ENCODE data around the gene PES1.
"Not testable (repeated sequence)": the region's sequence is repeated elsewhere in the genome, so short reads cannot be mapped to it uniquely, and the experiment has no call there.

PES1 gene

DNA sequence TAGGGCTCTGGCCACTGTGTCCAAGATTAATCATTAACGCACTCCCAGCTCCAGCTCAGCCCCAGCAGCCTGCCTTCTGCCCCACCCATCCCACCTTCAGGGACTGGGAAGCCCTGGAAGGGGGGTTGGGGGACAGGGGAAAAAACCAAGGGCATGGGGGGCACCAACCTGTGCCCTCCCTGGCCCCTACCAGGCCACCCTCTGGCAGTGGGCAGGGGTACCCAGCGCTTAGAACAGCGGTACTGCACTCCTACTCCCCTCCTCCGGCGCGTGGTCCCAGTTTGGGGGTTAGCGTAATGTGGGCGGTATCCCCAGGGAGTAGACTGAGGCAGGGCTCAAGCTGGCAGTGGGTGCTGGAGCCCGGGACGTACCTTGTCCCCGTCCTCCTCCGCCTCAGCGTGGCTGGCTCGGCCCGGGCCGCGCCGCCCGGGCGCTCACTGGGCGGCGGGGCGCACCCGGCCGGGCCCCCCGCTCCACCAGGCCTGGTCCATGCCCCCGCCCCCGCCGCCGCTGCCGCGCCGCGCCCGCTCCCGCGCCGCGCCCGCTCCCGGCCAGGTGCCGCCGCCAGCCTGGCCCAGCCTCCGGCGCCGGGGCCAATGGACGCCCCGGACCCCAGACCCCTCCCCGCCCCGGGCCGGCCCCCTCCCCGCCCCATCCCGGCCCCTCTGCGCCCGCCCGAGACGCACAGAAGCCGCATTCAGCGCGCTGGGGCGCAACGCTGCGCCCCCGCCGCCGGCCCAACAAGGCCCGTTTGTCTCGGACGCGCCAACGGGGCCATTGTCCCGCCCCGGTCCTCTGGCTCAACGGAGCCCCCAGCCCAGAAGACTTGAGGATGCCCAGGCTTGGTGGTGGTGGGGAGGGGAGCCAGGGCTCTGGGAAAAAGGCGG is 17.4 kb downstream of the PES1 start, which contains the start of gene GAL3ST1:
Gene GAL3ST1 (minus strand): TSS at position 571 of the 887 bp plus-strand sequence. CDS start 17,273 bp downstream, outside the sequence.
- no peak for DNase-seq

DNA sequence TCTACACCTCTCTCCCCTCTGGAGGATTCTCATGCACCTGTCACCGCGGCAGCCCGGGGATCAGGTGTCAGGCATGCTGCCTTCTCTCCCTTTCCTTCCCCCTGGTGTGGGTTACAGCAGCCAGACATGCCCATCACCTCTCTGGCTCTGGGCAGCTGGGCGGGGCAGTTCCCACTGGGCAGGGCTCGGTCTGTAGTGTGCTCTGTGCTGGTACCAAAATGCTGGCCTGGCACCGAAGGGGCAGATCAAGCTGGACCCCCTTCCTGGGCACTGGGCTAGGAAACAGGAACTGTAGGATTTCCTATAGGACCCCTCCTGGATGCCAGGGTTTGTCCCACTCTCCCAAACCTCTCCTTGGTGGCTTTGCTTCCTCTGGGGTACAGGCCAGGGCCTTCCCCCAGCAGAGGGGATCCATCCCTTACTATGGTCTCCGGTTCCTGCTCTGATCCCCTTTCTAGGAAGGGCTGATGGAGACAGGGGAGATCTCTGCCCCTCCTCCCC is 18.1 kb downstream of the PES1 start:
- DNase-seq: no peak

DNA sequence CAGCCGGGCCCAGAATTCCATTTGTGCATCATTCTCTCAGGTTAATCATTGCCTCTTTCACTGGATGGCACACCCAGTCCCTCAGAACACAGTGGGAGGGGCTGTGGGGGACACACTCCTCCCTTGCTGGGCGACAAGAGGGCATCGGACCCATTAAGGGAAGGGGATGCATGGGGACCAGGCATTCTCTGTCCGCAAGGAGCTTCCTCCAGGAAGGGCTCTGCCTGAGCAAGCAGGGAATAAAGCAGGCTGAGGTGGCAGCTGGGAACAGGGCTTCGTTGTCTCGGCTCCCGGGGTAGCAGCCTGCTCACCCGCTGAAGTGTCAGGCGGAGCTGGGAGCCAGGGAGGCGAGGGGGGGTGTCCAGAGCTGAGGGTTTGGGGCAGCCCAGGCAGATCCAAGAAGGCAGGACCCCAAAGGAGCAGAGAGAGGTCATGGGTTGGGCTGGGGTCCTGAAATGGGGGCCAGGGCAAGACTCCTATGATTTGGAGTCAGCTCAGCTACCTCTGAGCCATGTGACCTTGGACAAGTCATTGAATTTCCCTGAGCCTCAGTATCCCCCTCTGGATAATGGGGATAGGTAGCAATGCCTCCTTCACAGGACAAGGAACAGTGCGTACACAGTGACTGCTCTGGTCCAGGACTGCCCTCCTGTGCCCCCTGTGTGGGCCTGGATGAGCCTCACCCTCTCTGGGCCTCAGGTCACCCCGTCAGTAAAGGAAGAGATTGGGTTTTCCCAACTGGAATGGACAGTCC is 18.7 kb downstream of the PES1 start:
- no peak for DNase-seq

GRCh38 chr22:30572210-30572609 is 19.5 kb downstream of the PES1 start:
- no peak for DNase-seq

DNA sequence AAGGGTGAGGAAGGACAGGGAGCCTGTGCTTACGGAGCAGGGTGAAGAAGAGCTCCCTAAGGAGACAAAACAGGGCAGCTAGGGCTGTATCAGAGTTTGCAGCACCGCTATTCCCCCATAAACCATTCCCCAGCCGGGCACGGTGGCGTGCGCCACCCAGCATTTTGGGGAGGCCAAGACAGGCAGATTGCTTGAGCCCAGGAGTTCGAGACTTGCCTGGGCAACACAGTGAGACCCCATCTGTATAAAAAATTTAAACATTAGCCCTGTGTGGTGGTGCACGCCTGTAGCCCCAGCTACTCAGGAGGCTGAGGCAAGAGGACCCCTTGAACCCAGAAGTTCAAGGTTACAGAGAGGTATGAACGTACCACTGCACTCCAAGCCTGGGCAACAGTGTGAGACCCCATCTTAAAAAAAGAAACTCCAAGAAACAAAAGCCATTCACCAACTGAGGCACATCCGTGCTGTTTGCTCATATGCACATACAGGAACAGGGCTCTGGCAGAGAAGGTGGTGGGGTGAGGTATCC is 22.0 kb downstream of the PES1 start:
- no peak for DNase-seq

- no peak for DNase-seq
Observed at GRCh38 chr22:30568137-30568805, 23.4 kb downstream of the PES1 start.

DNA sequence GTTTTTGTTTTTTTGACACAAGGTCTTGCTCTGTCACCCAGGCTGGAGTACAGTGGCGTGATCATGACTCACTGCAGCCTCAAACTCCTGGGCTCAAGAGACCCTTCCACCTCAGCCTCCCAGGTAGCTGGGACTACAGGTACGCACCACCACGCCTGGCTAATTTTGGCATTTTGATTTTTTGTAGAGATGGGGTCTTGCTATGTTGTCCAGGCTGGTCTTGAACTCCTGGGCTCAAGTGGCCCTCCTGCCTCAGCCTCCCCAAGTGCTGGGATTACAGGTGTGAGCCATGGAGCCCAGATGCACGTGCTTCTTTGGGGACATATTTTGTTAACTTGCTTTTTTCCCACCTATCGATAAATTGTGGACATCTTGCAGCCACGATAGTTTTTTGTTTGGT is 24.4 kb downstream of the PES1 start:
- not testable (repeated sequence) for DNase-seq

DNA sequence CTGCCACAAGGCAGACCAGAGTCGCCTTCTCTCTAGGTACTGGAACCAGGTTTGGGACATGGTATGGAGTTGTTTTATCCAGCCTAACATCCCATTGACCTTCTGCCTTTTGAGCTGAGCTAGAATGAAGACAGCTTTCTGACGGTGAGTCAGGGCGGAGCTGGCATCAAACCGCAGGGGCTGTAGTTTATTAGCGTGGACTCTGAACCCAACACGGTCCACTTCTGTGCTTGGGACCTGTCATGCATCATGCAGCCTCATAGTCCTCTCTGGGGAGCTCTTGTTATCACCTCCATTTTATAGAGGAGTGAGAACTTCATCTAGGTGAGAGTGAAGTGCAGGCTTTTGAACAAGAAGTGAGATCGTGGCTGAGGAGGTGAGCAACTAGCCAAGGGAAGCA is 25.6 kb downstream of the PES1 start:
- DNase-seq: no peak

- no peak for DNase-seq
Observed at GRCh38 chr22:30565341-30565740, 26.4 kb downstream of the PES1 start.

- DNase-seq: no peak
Observed at GRCh38 chr22:30564761-30565119, 27.0 kb downstream of the PES1 start.

GRCh38 chr22:30564045-30564760 is 27.5 kb downstream of the PES1 start:
- DNase-seq: no peak

DNA sequence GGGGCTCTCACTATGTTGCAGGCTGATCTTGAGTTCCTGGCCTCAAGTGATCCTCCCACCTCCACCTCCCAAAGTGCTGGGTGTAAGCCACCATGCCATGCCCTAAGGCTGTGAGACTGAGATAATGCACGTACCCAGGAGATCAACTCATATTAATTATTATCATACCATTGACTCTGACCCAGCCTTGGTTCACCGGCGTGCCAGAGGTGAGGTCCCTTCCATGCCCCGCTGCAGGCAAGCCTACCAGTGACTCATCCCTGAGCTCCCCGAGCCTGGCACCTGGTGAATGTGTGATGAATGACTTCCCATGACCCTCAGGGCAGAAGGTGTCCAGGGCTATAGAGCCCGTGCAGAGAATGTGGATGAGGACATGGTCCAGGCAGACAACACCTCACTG is 29.3 kb downstream of the PES1 start:
- no peak for DNase-seq

DNA sequence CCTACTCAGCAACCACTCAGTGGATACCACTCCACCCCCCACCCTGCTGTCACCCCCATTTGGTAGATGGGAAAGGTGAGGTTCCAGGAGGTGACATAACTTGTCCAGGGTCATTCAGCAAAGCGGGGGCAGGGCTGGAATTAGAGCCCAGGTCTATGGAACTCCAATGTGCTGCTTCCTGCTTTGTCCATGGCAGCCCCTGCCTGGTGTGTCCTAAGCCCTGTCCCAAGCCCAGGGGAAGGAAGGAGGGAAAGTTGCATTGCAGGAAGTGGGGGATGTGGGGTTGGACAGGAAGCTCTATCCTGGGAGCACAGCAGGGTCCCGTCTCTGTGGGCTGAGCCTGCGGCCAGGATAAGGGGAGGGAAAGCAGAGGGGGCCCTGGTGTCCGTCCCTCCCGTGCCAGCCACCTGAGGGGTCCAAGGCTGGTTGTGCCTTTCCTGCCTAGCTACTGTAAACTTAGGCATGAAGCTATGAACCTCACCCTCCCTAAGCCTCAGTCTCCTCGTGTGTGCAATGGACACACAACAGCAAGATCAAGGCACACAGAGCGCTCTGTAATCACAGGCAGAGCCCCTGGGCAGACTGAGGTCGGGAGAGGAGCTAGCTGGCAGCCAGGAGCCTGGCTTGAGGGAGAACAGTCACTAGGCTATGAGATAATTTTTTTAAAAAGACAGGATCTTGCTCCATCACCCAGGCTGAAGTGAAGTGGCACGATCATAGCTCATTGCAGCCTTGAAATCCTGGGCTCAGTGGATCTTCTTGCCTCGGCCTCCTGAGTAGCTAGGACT is 30.1 kb downstream of the PES1 start:
- no peak for DNase-seq

DNA sequence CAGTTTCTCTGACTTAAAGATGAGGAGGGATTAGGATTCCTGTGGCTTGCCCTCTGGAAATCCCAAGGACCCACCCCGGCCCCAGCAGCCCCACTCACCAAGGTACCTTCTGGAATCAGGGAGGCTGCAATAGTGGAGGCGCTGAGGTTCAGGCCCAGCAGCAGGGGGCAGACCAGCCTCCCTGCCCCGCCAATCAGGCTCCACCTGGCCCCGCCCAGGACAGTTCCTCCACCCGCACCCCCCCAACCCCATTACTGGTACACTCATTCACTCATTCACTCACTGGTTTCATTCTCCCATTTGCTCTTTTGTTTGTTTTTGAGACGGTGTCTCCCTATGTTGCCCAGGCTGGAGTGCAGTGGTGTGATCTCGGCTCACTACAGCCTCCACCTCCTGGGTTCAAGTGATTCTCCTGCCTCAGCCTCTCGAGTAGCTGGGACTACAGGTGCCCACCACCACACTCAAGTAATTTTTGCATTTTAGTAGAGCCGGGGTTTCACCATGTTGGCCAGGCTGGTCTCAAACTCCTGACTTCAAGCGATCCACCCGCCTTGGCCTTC is 31.0 kb downstream of the PES1 start:
- DNase-seq: peak; percentile 3

DNA sequence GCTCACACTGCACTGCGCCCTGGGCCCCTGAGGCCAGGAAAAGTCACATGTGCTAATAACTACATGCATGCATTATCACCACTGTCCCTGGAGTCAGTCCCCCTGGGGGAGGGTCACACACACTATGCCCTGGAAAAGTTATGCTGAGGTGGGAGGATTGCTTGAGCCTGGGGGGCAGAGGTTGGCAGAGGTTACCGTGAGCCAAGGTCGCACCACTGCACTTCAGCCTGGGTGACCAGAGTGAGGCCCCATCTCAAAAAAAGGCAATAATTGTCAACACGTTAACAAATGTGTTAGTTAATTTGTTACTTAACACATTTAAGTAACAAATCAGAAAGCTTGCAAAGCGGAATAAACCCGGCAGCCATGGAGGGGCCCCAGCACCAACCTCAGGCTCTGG is 31.8 kb downstream of the PES1 start:
- DNase-seq: no peak

DNA sequence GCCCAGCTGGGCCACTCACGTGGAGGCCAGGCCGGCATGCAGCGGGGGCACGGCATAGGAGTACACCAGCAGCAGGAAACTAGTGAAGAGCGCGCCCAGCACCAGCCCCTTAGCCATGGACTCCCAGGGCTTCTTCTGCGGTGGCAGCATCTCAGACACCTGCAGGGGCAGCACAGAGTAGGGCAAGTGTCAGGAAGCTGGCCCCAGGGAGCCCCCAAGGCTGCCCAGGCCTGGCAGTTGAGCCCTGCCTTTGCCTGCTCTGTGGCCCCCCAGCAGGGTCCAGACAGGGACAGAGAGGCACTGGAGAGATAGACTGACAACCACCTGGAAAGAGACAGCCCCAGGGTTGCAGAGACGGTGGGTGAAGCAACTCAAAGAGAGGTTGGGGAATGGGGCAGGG is 34.5 kb downstream of the PES1 start:
- DNase-seq: no peak

DNA sequence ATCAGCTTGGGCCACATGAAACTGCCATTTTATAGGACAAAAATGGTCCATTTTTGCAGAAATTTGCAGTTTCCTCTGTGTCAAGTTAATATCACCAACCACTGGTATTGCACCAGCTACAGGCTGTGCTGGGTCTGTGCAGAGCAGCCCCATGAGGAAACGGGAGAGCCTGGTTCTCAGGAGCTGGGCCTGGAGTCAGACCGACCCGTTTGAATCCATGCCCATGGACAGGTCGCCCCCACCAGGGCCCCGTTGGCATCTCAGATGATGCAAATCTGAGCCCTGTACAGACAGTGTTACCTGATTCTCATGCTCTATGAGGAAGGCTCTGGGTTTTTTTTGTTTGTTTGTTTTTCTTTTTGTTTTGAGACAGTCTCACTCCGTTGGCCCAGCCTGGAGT is 35.3 kb downstream of the PES1 start:
- DNase-seq: peak; percentile 4

DNA sequence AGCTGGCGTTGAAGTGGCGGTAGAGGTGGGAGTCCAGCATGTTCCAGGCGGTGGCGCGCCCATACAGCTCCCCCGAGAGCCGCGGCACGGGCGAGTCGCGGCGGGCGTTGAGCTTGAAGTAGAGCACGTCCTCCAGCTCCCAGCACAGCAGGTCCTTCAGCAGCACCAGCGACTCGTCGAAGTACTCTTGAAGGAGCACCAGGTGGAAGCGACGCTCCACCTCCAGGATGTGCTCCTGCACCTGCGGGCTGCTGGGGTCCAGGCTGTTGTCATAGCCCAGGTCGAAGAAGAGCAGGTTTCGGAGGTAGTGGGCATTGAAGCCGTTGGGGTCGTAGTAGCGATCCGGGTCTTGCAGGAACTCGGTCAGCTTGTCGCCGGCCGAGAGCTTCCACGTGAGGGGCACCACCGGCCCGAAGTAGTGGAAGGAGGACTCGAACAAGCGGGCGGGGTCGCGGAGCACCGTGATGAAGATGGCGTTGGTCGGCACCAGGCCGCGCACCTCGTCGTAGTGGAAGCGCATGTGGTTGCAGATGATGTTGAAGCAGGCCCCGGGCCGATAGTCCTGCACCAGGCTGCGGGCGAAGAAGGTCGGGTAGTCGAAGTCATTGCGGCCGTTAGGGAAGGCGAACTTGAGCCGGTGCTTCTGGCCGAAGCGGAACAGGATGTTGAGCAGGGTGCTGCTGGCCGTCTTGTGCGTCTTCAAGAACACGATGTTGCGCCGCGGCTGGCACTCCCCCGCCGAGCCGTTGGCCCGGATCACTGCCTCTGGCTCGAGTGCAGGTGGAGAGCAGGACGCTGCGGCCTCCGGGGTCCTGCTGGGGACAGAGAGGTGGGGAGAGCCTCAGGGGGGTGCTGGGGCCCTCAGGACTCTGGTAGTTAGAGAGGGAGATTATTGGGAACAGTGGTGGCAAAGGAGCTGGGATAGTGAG is 36.2 kb downstream of the PES1 start:
- no peak for DNase-seq

- no peak for DNase-seq
Observed at GRCh38 chr22:30553971-30554370, 37.7 kb downstream of the PES1 start.

DNA sequence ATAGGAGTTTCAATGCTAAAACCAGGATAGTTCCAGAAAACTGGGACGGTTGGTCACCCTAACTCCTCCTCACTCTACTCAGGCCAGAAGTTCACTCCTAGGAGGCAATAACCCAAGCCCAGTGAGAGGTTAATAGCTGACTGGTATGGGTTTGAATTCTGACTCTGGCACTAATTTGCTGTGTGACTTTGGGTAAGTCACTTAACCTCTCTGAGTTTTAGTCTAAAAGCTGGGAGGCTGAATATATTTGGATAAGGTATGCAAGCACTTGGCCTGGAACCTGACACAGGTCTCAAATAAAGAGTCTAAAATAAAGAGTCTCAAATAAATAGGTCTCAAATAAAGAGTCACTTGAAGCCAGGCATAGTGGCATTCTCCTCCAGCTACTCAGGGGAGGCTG is 39.0 kb downstream of the PES1 start:
- no peak for DNase-seq

Data from MV-4-11 (cell line).